HG03354 (cell line): ENCODE data around the gene KIT.

Source experiments
- ATAC-seq: cut with Tn5 transposase; IDR thresholded peaks from one replicate; pipeline ENCODE4 v1.9.1; 2021; ENCODE audit warnings: mild to moderate bottlenecking; ENCODE audit not compliant: unreplicated experiment, poor library complexity, severe bottlenecking

Gene KIT

DNA sequence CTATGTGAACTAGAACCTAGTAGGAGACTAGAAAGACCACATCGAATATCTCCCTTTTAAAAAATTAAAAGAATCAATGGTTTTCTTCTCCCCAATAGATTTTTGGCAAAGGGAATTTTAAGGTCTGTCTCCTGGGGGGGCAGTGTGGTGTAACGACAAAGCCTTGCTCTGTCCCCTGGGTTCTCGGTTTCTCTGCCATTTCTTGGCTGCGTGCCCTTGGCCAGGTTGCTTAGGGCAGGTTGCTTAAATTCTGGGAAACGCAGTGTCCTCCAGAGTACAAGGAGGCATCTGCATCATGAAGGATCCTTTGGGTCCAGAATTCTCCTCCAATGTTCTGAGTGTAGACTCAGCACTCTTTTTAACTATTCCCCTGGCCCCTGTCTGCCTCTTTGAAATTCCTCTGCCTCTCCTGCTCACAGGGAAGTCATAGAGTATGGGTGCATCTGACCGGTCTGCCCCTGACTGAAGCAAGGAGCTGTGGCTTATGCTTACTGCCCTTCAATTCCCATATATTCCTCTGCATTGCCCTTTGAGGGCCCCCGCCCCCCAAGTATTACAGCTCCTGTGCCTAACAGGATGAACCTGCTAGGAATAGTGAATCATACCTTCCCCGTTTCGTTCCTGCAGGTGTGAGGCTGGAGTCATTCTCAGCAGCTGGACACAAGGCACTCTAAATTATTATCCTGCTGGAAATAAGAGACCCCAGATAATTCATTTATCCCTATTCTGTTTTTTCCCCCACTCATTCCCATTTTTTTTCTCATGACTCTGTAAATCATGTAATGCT lies 2.2 kb downstream of the KIT start:
- ATAC-seq = no peak

DNA sequence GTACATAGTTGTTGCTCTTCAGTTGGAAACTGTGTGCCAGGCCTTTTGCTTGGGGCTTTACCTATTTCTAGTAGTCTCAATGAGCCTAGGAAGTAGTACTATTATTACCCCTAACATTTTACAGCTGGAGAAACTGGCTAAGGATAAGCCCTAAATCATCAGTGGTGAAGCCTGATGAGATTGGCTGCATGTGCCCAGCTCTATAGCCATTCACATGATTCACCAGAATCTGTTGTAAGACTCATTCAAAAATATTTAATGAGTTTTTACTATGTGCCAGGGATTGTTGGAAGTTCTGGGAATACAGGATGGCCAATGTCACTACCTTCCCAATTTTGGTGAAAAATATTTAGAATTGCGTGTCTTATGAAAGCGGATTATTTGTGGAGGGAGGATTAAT lies 2.8 kb downstream of the KIT start:
- no peak for ATAC-seq

GRCh38 chr4:54661169-54661568 lies 3.4 kb downstream of the KIT start:
- ATAC-seq = no peak

GRCh38 chr4:54661686-54662085 lies 3.9 kb downstream of the KIT start:
- no peak for ATAC-seq

GRCh38 chr4:54662123-54662522 lies 4.4 kb downstream of the KIT start:
- ATAC-seq = no peak

DNA sequence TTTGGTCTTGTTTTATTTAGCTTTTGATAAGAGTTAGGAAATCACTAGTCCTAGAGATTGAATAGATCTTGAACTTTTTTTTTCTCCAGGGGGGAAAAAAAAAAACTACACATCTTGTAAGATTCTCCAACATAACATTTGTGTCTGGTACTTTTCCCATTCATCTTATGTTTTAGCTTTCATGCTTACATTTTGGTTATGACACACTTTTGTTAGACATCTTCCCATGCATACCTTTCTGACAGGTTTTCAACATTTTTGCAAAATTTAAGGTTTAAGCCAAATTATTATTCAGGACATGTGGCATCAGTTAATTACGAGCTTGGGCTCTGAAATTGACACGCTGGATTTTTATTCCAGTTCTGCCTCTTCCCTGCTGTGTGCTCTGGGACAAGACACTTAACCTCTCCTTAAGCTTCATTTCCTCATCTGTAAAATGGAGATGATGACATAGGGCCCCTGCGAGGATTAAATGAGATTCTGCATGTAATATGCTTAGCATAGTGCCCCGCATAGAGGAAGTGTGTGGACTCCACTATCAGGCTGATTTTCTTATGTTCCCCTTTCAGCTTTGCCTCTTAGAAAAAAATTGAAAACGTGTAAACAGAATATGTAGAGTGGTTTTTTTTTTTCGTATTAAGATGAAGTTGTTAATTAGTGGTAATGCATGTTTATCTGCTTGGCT lies 5.3 kb downstream of the KIT start:
- no peak for ATAC-seq

GRCh38 chr4:54664400-54664799 lies 6.6 kb downstream of the KIT start:
- ATAC-seq = no peak

- ATAC-seq = no peak
These were observed 10.4 kb downstream of the KIT start for GRCh38 chr4:54668014-54668611.

- no peak for ATAC-seq
These were observed 12.1 kb downstream of the KIT start for GRCh38 chr4:54669831-54670230.

DNA sequence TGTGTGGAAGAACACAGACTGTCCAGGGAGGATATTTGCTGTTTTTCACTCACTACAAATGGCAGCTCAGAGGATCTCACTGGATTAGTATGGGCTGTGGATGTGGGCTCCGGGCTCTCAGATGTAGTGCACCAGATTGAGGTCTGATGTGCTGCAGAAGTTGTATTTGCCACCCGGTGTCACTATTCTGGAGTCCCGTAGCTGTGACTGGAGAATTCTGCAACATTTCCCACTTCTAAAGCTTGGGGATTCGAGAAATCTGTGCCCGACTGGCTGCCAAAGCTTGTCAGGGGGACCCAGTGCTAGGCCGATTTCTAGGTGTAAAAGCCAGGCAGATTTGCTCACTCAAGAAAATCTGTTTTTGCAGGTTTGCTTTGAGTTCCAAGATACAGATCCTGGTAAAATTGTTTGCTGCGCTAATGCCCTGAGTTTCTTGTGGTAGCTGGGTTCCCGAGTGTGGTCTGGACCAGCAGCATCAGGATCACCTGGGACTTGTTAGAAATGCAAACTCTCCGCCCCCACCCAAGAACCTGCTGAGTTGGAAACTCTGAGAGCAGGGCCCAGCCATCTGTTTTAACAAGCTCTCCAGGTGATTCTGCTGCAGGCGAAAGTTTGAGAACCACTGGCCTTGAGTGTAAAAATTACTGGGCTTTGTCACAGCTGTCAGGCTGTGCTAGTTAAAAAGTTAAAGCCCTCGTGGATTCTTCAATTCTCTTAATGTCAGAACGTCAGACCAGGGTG lies 18.1 kb downstream of the KIT start:
- no peak for ATAC-seq

DNA sequence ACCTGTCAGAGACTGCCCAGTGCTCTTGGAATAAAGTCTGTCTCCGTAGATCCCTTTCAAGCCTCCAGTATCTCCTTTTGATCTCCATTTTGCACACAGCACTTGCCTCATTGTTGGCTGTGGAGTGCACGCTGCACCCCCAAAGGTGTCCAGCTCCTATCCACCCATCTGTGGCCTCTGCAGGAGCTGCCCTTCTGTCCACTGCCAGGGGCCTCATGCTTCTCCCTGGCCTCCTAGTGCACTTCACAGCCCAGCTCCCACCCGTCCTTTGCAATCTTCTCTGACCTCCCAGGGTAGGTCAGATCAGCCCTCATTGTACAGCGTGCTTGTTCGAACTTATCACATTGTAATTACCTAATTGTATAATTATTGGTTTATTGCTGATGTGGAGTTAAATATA lies 18.9 kb downstream of the KIT start:
- no peak for ATAC-seq

GRCh38 chr4:54677416-54677815 lies 19.7 kb downstream of the KIT start:
- ATAC-seq = no peak

DNA sequence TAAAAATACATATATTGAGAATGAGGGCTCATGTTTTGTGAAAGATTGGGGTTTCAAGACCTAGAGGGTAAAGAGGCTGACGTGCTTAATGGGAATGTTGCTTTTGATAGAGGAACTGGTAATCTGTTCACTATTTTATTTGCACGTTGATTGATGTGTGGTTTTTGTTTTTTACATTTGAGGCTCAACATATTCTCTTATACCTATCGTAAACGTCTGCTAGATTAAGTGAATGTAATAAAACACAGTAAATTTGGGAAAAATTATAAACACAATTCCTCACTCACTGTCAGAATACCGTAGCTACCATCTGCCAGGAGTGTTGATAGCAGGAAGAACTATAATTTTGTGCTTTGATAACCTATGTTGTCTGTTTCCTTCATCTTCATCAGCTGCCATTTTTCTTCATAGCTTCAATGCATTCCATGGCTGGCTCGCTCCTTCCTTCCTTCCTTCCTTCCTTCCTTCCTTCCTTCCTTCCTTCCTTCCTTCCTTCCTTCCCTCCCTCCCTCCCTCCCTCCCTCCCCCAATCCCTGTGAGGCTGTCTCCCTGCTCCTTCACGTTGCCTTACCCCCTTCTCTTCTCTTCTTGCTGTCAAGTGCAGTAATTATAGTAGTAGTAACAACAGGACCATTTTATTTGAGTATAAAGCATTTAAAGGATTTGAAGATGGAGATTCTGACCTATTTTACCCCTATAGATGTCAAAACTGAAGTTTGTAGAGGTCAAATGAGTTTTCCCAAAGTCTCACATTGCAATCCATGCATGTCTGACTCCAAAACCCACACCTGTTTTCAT lies 20.3 kb downstream of the KIT start:
- no peak for ATAC-seq

DNA sequence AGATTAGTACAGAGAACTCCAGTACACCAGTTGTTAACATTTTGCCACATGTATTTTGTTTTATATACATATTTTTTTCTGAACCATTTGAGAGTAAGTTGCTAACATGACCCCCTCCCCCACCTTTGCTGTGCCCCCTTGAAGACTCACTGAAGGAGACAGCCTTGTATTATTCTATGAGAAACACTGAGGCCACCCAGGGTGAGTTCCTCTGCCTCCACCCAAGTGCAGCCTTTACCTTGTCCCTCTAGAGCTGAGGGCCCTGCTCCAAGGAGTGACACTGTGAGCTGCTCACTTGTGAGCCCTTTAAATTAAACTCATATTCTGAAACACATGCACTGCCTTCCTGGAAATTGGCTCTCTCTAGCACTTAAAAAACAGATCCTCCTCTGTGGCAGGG lies 21.1 kb downstream of the KIT start:
- no peak for ATAC-seq

GRCh38 chr4:54679813-54680212 lies 22.1 kb downstream of the KIT start:
- ATAC-seq = no peak

- ATAC-seq = peak; percentile 60
These were observed 26.0 kb downstream of the KIT start for GRCh38 chr4:54683616-54684346.

DNA sequence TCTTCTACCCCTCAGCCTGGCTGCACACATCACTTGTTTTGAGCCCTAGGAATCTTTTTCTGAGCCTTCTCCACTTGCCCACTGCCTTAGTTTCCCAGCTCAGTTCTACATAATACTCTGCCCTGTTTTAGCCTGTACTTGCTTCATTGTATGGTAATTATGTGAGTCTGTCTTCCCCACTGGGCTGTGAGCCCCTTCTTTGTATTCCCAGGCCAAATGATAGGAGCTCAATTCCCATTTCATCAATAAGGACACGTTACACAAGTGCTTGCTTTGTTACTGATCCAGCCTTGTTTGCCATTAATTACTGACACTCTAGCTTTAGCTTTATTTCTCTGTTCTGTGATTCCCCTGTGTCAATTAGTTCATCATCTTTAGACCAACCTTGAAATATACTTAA lies 28.1 kb downstream of the KIT start:
- ATAC-seq = no peak

GRCh38 chr4:54687887-54688841 lies 30.4 kb downstream of the KIT start:
- ATAC-seq = peak; percentile 56
